Endothelial cell of umbilical vein (primary cell): ENCODE data around the gene GPS1. TPM values are rescaled to one million over a fixed set of nuclear protein-coding genes. Genes with fewer than 3 reads are reported as not detected.

Experiments used
- BruUV-seq: library from RNA; stranded (reverse); fragments of 400-500 nt; replicated peaks from 2 replicates; lab custom pipeline; 2021; lab: Mats Ljungman, UMichigan
- CTCF ChIA-PET: fragments of 300-600, 350-600 bp; sonication (Branson Sonifier 250); formaldehyde crosslinking; loops from one replicate; lab custom pipeline; 2021; ENCODE audit warnings: antibody characterized with exemption, inconsistent platforms; lab: Charles Lee
- POLR2A ChIA-PET: fragments of 300-600, 350-600 bp; sonication (Branson Sonifier 250); formaldehyde crosslinking; loops from one replicate; lab custom pipeline; 2021; ENCODE audit warnings: antibody characterized with exemption, inconsistent platforms; lab: Charles Lee
- DNase-seq: peaks from one replicate; pipeline ENCODE4 v3.0.0-alpha.2; 2011; ENCODE audit warnings: low read depth, low spot score
- FAIRE-seq: peaks from 2 replicates; lab custom pipeline; 2011; peaks lifted over from hg19 to GRCh38; lab: Jason Lieb, UNC
- H2AFZ ChIP-seq: 2 replicates; pipeline ENCODE4 v1.6.0; 2012; ENCODE audit warnings: low read depth, low read length, control low read depth, inconsistent platforms
- H3K27ac ChIP-seq: 2 replicates; pipeline ENCODE4 v1.5.1; 2011; ENCODE audit warnings: low read depth, mild to moderate bottlenecking, control low read depth, low read length, moderate library complexity; ENCODE audit not compliant: insufficient read depth
- H3K27me3 ChIP-seq, 2 experiments: 2 replicates each; pipeline versions ENCODE4 v1.6.0 to v1.6.1; 2011; ENCODE audit warnings: low read length in 2 of 2, mixed read lengths in 1 of 2; ENCODE audit not compliant: control insufficient read depth in 2 of 2, insufficient read depth in 2 of 2
- H3K36me3 ChIP-seq, 2 experiments: 2 replicates in 1 of 2; 3 replicates in 1 of 2; pipeline ENCODE4 v1.5.1; 2011; ENCODE audit warnings: low read length in 2 of 2, mild to moderate bottlenecking in 1 of 2, moderate library complexity in 1 of 2; ENCODE audit not compliant: control insufficient read depth in 2 of 2, insufficient read depth in 2 of 2; ENCODE audit errors: extremely low read depth in 1 of 2
- H3K4me1 ChIP-seq: 3 replicates; pipeline ENCODE4 v1.5.1; 2011; ENCODE audit warnings: mild to moderate bottlenecking, low read length; ENCODE audit not compliant: control insufficient read depth, insufficient read depth; ENCODE audit errors: extremely low read depth
- H3K4me2 ChIP-seq: 2 replicates; pipeline ENCODE4 v1.6.1; 2011; ENCODE audit warnings: low read length, control low read depth, mixed read lengths; ENCODE audit not compliant: insufficient read depth
- H3K4me3 ChIP-seq, 3 experiments: fragments of 200-600 bp in 1 of 3; sonication (generic), shearing (Covaris generic) in 1 of 3; replicated peaks in 1 of 3; 2 replicates each; pipeline ENCODE4 v1.5.1; 2011 to 2016; ENCODE audit warnings: control low read depth in 3 of 3, low read length in 3 of 3, mild to moderate bottlenecking in 2 of 3, inconsistent platforms in 1 of 3, low read depth in 1 of 3, moderate library complexity in 1 of 3; ENCODE audit not compliant: insufficient read depth in 1 of 3
- H3K79me2 ChIP-seq: 2 replicates; pipeline ENCODE4 v1.6.0; 2012; ENCODE audit warnings: low read length, inconsistent platforms; ENCODE audit not compliant: control insufficient read depth, insufficient read depth
- H3K9ac ChIP-seq: replicated peaks from 2 replicates; pipeline ENCODE3; 2011; ENCODE audit warnings: low read length, control low read depth; ENCODE audit not compliant: insufficient read depth; ENCODE audit errors: extremely low read depth
- H3K9me1 ChIP-seq: replicated peaks from 3 replicates; pipeline ENCODE4 v1.6.0; 2011; ENCODE audit warnings: mild to moderate bottlenecking, low read length; ENCODE audit not compliant: control insufficient read depth, insufficient read depth; ENCODE audit errors: extremely low read depth
- H3K9me3 ChIP-seq: replicated peaks from 2 replicates; pipeline ENCODE4 v1.5.1; 2012; ENCODE audit warnings: low read length, inconsistent platforms; ENCODE audit not compliant: control insufficient read depth, insufficient read depth
- H4K20me1 ChIP-seq: replicated peaks from 2 replicates; pipeline ENCODE3; 2011; ENCODE audit warnings: mild to moderate bottlenecking, low read length; ENCODE audit not compliant: control insufficient read depth, insufficient read depth; ENCODE audit errors: extremely low read depth
- EZH2 ChIP-seq: IDR thresholded peaks from 2 replicates; pipeline ENCODE4 v1.6.1; 2012; ENCODE audit warnings: borderline replicate concordance, low read depth, mild to moderate bottlenecking, moderate library complexity, low read length, inconsistent platforms; ENCODE audit not compliant: severe bottlenecking
- FOS ChIP-seq: IDR thresholded peaks from 2 replicates; pipeline ENCODE4 v1.6.1; 2011; ENCODE audit warnings: mild to moderate bottlenecking, low read length, moderate library complexity, borderline replicate concordance; ENCODE audit not compliant: insufficient read depth
- GATA2 ChIP-seq: IDR thresholded peaks from 2 replicates; pipeline ENCODE4 v1.7.0; 2011; ENCODE audit warnings: low read depth, mild to moderate bottlenecking, moderate library complexity, mixed read lengths, low read length; ENCODE audit not compliant: insufficient read length, insufficient read depth
- JUN ChIP-seq: IDR thresholded peaks from 2 replicates; pipeline ENCODE4 v1.6.1; 2011; ENCODE audit warnings: borderline replicate concordance, low read depth; ENCODE audit not compliant: insufficient read length, insufficient read depth
- MYC ChIP-seq: IDR thresholded peaks from one replicate; pipeline ENCODE4 v1.6.1; 2011; ENCODE audit warnings: mild to moderate bottlenecking, low read depth, low read length
- POLR2A ChIP-seq: IDR thresholded peaks from 2 replicates; pipeline ENCODE4 v1.6.1; 2012; ENCODE audit warnings: low read depth, mild to moderate bottlenecking, control low read depth, low read length
- POLR2AphosphoS5 ChIP-seq: IDR thresholded peaks from 2 replicates; pipeline ENCODE4 v1.6.1; 2012; ENCODE audit warnings: low read depth, mild to moderate bottlenecking, control low read depth, low read length, moderate library complexity; ENCODE audit not compliant: insufficient read depth
- dilution Hi-C: fragments of 300-500 bp; cut with MboI; formaldehyde crosslinking; loops from one replicate; pipeline ENCODE4 v1.15.0; 2019; ENCODE audit warnings: low sequenced_read_pairs; ENCODE audit not compliant: extremely low pct_ligation_motif_present
- intact Hi-C: fragments of 100-400 bp; cut with micrococcal nuclease; formaldehyde crosslinking; loops from one replicate; pipeline ENCODE4 v1.10.0; 2022
- polyA plus RNA-seq, 4 experiments: library from polyadenylated mRNA; depleted of rRNA in 3 of 4; stranded (reverse) in 3 of 4; unstranded in 1 of 4; fragments of >200 nt; gene quantifications; 2 replicates each; pipeline versions ENCODE4 v1.2.1 to v1.2.3, GENCODE V29; 2011 to 2012; ENCODE audit warnings: missing spikeins in 1 of 4
- total RNA-seq: library from RNA; stranded (reverse); gene quantifications from 2 replicates; pipeline ENCODE4 v1.2.3, GENCODE V29; 2021
- TF ChIP-seq, protein P1 (sequence below): IDR thresholded peaks from 2 replicates; pipeline ENCODE4 v1.6.1; 2011; ENCODE audit not compliant: insufficient read depth, insufficient read length
- TF ChIP-seq, protein P2 (sequence below), 2 donors: IDR thresholded peaks; 1 replicate in 1 of 2; 2 replicates in 1 of 2; pipeline ENCODE4 v1.5.1; 2011; ENCODE audit warnings: low read length in 2 of 2, mild to moderate bottlenecking in 2 of 2, moderate library complexity in 2 of 2, control low read depth in 1 of 2, inconsistent platforms in 1 of 2, low read depth in 1 of 2; ENCODE audit not compliant: insufficient read depth in 1 of 2; ENCODE audit errors: extremely low read depth in 1 of 2

GPS1 gene
- total and polyA plus RNA-seq, 2 donors (not counting 3 experiments of a cell fraction or from before 2014, with no cell fraction given): 116 to 178 TPM

DNA sequence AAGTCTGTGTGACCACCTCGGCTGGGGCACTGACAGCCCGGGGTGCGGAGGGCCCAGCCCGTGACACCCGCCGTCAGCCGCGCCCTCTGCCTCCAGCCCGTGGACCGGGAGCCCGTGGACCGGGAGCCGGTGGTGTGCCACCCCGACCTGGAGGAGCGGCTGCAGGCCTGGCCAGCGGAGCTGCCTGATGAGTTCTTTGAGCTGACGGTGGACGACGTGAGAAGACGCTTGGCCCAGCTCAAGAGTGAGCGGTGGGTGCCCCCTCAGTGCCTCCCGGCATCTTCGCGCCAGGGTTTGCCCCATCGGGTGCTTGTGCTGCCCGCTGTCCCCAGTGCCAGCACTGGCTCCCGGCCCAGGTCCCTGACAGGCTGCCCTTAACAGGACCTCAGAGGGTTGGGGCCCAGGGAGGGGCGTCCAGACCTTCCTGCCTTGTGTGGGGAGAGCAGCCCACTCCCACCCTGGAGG lies 42.7 kb upstream of the GPS1 start:
- Histone ChIP-seq H3K4me3 (no peak overlapping the region), H3K27ac (no peak overlapping the region), H3K9ac (no peak overlapping the region), H3K9me1 (no peaks in the 10 kb centered on the region), H3K27me3 (no peaks in the 10 kb centered on the region), H3K36me3 (no peaks in the 10 kb centered on the region), H3K4me2 (no peak overlapping the region), H3K9me3 (no peaks in the 10 kb centered on the region), H3K79me2 (no peaks in the 10 kb centered on the region), H3K4me1 (peaks cover 4% of the 10 kb centered on the region), H2AFZ (no peak overlapping the region), H4K20me1 (no peaks in the 10 kb centered on the region)
- no peak for FAIRE-seq
- ChIA-PET POLR2A (no interaction called here), CTCF (interaction anchor here (0.8 to 1.6 kb wide), 3 partner anchors 11 to 49 kb away, joined by 3 to 7 read pairs (median 3); no protein-coding TSS in a partner anchor)
- TF ChIP-seq JUN (no peak), MYC (no peak), POLR2AphosphoS5 (no peak)
- DNase-seq: no peak
- dilution Hi-C loops (no loop called here), intact Hi-C loops (no loop called here)
- no TSS peak for BruUV-seq

DNA sequence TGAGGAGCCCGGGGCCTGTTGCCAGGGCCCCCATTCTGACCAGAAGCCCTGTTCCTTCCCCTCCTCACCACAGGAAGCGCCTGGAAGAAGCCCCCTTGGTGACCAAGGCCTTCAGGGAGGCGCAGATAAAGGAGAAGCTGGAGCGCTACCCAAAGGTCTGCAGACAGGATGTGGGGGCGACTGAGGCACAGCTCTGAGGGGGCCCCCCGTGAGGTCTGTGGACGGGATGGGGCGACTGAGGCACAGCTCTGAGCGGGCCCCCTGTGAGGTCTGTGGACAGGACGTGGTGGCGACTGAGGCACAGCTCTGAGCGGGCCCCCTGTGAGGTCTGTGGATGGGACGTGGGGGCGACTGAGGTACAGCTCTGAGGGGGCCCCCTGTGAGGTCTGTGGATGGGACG lies 42.3 kb upstream of the GPS1 start:
- ChIA-PET POLR2A (no interaction called here), CTCF (interaction anchor here (0.8 to 1.6 kb wide), 3 partner anchors 10 to 50 kb away, joined by 3 to 7 read pairs (median 3); no protein-coding TSS in a partner anchor)
- no peaks in the 10 kb centered on the region for H4K20me1 ChIP-seq
- TF ChIP-seq JUN (no peak), GATA2 (no peak), FOS (no peak), EZH2 (no peak), MYC (no peak), POLR2A (no peak), POLR2AphosphoS5 (no peak)
- TF ChIP-seq, protein P1, sequence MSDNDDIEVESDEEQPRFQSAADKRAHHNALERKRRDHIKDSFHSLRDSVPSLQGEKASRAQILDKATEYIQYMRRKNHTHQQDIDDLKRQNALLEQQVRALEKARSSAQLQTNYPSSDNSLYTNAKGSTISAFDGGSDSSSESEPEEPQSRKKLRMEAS: no peak
- TF ChIP-seq, protein P2, sequence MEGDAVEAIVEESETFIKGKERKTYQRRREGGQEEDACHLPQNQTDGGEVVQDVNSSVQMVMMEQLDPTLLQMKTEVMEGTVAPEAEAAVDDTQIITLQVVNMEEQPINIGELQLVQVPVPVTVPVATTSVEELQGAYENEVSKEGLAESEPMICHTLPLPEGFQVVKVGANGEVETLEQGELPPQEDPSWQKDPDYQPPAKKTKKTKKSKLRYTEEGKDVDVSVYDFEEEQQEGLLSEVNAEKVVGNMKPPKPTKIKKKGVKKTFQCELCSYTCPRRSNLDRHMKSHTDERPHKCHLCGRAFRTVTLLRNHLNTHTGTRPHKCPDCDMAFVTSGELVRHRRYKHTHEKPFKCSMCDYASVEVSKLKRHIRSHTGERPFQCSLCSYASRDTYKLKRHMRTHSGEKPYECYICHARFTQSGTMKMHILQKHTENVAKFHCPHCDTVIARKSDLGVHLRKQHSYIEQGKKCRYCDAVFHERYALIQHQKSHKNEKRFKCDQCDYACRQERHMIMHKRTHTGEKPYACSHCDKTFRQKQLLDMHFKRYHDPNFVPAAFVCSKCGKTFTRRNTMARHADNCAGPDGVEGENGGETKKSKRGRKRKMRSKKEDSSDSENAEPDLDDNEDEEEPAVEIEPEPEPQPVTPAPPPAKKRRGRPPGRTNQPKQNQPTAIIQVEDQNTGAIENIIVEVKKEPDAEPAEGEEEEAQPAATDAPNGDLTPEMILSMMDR (IDR thresholded peaks at IDR 0.05; ENCODE audit: extremely low read depth in 1 of 2, insufficient read depth in 1 of 2, low read depth in 1 of 2, low read length in 2 of 2): no peak
- no peaks in the 10 kb centered on the region for H3K4me1 ChIP-seq
- H3K27ac ChIP-seq: no peak overlapping the region
- H3K4me2 ChIP-seq: no peak overlapping the region
- dilution Hi-C loops: no loop called here
- no peaks in the 10 kb centered on the region for H3K9me1 ChIP-seq
- no peaks in the 10 kb centered on the region for H3K27me3 ChIP-seq
- H2AFZ ChIP-seq: no peak overlapping the region
- H3K4me3 ChIP-seq: no peak overlapping the region
- H3K9ac ChIP-seq: no peak overlapping the region
- FAIRE-seq (no peak), DNase-seq (no peak)
- no peaks in the 10 kb centered on the region for H3K9me3 ChIP-seq
- intact Hi-C loops: no loop called here
- H3K36me3 ChIP-seq: no peaks in the 10 kb centered on the region
- no peaks in the 10 kb centered on the region for H3K79me2 ChIP-seq
- no TSS peak for BruUV-seq
